Left renal cortex interstitium (tissue), 4 donors: ENCODE data around the gene NTN5. TPM values are rescaled to one million over a fixed set of nuclear protein-coding genes. Genes with fewer than 3 reads are reported as not detected.
"Not testable (repeated sequence)": the region's sequence is repeated elsewhere in the genome, so short reads cannot be mapped to it uniquely, and the experiment has no call there.

ENCODE experiments used
- DNase-seq, 4 donors: peaks; one replicate each; pipeline ENCODE4 v3.0.0-alpha.2; 2013; ENCODE audit warnings: low read depth in 4 of 4, low spot score in 2 of 4, missing footprints in 1 of 4
- polyA plus RNA-seq, 4 donors: library from polyadenylated mRNA; unstranded; fragments of 120-200 nt; gene quantifications; one replicate each; pipeline ENCODE4 v1.2.1, GENCODE V29; 2013; ENCODE audit not compliant: insufficient read length in 4 of 4

NTN5 gene
- polyA plus RNA-seq, 4 donors: 0.45 to 2.1 (median 1.6) TPM

DNA sequence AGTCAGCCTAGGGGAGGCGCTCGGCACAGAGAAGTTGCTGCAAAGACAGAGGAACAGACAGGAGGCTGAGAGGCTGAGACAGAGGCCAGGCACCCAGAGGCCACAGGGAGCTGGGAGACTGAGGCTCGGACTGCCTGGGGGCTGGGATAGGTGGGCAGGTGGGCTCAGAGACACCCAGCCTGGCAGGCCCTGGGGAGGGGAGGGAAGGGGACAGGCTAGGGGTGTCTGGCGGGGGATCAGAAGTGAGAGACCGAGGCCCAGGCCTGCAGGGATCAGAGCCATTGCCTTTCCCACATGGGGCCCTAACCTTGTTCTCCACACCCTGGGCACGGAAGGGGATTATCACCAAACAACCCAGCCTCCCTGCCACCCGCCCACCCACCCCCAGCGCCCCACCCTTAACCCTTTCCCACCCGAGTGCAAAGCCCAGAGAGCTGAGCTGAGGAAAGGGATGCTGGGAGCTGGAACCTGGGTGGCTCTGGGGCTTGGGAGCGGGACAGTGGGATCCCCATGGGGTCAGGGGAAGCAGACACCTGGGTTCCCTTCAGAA lies 1.3 kb downstream of the NTN5 start:
- DNase-seq: no peak

DNA sequence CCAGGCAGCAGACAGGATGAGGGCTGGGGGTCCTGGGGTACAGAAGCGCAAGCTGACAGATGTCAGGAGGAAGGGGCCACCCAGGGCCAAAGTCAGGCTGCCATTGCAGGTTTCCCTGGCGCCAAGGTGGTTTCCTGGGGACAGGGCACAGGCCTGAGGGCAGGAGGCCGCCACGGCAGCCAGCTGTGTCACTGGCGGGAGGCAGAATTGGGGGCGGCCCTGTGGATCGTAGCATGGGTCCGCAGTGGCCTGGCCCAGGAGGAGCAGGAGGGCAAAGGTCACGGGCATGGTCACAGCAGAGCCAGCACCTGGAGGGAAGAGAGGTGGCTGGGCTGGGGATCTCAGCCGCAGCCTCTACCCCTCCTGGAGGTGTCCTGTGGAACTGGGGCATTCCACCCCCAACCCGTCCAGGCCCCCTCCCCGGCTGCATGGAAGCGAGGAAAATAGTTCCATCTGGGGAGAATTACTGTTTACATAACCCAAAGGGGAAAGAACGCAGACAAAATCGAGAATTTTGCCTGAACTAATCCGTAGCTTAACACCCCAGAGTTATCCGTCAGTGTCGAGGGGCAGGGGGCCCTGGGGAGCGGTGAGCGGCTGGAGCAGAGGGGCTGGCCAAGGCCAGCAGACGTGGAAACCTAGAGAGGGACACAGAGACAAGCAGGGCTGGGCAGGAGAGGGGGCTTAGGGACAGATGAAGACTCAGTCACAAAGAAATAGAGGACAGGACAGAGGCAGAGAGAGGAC lies 1.9 kb downstream of the NTN5 start:
- DNase-seq: no peak

DNA sequence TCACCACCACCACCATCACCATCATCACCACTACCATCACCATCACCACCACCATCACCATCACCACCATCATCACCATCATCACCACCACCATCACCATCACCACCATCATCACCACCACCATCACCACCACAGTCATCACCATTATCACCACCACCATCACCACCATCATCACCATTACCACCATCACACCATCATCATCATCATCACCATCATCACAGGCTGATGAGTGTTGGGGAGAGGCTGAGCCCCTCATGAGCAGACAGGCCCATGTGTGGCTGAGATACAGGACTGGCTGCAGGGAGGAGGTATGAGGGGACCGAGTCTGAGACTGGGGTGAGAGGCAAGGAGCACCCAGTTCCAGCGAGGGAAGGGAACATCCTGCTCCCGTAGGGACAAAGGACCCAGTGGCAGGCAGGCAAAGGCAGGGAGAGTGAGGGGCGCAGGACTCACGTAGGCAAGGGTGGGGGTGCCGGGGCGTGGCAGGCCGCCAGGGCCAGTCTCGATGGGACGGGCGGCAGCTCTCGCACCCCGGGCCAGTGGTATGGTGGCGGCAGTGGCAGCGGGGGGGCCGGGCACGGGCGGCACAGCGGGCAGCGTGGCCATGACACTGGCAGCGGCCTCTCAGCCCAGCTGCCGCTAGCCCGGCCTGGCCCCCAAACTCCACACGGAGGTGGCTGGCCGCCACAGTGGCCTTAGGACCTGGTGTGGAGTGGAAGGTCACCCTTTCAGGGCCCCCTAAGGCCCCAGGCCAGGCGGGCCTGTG lies 2.7 kb downstream of the NTN5 start:
- no peak for DNase-seq

DNA sequence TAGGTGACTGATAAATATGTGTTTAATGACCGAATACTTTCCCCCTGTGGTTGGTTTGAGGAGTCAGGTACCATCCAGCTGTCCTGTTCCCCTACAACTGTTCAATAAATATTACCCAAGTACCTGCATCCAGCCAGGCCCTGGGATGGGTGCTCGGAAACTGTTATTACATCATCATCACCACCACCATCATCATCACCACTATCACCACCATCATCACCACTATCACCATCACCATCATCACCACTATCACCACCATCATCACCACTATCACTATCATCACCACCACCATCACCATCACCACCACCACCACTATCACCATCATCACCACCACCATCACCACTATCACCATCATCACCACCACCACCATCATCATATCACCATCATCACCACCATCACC lies 4.1 kb downstream of the NTN5 start:
- no peak for DNase-seq

DNA sequence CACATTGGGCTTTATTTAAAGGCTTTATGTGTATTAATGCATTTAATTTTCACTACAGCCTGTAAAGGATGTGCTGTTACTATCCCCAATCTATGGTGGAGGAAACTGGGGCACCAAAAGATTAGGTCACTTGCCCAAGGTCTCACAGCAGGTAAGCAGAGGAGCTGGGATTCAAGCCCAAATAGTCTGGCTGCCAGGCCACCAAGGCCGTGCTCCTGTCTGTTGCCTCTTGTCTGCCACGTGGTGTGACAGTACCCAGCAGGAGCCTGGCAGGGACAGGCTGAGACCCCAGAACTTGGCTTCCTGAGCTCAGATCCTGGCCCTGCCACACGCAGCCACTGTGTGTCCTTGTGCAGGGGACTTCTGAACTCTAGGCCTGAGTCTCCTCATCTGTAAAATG lies 4.5 kb downstream of the NTN5 start:
- DNase-seq: no peak

DNA sequence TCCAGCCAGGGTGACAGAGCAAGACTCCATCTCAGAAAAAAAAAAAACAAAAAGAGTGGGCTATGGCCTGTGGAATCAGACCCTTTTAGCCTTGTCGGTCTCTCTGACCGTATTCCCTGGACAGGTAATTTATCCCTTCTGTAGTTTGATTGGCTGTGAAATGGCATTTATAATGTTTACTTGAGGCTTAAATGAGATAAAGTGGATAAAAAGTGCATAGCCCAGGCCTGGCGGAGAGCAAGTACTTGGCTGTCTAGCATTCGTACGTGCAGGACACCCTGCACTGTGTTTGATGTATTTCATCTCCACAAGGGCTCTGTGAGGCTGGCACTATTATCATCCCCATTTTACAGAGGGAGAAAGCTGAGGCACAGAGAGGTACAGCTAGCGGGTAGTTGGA lies 7.0 kb downstream of the NTN5 start:
- no peak for DNase-seq

DNA sequence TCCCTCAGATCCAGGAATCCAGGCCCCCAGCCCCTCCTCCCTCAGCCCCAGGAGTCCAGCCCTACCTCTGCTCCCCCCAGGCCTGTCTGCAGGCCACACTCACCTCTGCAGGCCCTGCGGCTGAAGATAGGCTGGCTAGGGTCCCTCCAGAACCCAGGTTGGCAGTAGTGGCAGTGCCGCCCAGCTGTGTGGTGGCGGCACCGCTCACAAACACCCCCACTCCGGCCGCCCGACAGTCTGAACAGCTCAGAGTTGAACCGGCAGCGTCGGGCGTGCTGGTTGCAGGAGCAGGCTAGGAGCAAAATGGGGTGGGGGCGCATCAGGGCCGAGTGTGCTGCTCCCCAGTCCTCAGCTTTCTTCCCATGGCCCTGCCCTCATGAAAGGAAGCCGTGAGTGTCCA lies 8.3 kb downstream of the NTN5 start:
- no peak for DNase-seq

DNA sequence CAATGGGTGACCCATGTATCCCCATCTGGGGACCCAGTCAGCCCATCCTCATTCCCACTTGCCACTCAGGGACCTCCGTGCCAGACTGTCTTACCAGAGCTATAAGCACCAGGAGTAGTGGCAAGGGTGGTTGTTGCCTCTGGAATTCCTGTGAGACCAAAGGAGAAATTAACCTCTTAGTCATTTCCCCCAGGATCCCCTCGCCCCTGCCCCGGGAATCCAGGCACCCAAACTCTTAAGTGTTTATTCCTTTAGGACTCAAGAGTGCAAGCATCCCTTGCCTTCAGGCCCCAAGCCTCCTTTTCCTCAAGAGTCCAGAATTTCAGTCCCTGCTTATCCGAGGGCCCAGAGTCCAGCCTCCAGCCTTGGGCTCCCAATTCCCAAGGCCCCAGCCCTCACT lies 9.2 kb downstream of the NTN5 start:
- DNase-seq: no peak

DNA sequence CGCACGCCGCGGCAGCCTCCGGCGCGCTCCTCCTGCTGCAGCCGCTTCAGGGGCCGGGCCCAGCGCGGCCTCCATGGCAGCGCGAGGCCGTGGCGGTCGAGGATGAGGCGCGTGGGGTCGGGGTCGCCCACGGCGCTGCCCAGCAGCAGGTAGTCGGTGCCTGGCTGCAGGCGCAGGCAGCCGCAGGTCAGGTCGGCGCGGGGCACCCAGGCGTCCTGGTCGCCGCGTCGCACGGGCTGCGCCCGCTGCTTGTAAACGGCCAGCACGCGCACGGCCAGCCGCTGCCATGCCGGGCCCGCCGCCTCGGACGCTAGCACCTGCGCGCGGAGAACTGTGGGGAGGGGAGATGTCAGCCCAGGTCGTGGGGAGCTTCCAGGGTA lies 11.1 kb downstream of the NTN5 start:
- DNase-seq: no peak

DNA sequence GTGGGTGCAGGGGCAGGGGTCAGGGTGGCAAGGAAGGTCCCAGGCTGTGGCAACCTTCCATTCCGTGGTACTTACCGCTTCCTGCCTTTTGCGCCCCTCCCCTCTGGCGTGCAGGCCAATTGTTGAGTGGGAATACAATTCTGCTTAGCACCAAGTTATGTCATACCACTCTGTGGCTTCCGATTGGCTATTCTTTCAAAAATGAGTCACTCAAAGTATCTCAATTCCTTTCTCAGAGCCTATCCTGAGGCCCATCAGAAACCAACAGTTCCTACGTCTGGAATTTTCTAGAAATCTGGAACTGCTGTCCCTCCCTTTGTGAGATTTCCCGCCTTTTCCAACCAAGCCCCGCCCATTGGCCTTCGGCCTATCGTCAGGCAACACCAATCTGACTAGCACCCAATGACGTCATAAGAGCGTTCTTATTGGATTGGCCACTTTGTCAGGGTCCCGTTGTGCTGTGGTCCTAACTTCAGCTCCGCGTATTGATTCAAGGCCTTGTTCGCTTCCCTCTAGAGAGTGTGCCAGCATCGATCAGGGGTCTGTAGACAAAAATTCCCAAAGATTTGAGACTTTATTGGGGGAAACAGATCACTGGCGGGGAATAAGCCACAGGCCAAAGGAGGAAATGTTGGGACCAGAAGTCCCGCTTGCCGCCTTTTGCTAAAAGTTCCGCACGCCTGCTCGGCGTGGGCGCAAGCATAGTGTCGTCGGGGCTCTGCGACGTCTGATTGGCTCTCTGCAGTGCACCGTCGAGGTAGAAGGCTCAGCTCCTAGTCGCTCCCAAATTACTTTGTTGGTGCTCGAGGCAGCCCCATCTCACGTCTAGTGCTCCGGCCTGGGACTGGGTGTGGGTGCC lies 11.7 kb downstream of the NTN5 start:
- DNase-seq: no peak

DNA sequence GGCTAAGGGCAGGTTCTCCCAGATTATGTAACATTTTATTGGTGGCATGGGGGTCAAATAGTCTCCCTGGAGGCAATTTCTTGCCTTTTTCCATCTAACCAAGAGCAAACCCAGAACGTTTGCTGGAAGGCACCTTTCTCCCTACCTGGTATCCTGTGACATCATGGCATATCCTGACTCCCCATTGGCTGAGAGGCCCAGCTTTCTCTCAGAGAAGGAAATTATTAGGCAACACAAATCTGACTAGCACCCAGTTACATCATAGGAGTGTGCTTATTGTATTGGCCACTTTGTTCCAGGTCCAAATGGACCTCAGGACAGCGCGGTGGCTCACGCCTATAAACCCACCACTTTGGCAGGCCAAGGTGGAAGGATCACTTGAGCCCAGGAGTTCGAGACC lies 13.0 kb downstream of the NTN5 start:
- no peak for DNase-seq

DNA sequence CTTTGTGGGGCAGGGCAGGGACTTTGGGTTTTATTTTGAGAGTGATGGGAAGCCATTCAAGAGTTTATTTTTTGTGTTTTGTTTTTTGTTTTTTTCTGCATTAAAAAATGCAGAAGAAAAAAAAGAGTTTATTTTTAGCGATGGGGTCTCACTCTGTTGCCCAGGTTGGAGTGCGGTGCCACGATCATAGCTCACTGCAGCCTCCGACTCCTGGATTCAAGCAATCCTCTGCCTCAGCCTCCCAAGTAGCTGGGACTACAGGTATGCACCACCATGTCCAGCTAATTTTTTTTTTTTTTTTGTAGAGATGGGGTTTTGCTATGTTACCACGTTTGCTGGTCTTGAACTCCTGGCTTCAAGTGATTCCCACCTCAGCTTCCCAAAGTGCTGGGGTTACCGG lies 14.3 kb downstream of the NTN5 start:
- DNase-seq: no peak

DNA sequence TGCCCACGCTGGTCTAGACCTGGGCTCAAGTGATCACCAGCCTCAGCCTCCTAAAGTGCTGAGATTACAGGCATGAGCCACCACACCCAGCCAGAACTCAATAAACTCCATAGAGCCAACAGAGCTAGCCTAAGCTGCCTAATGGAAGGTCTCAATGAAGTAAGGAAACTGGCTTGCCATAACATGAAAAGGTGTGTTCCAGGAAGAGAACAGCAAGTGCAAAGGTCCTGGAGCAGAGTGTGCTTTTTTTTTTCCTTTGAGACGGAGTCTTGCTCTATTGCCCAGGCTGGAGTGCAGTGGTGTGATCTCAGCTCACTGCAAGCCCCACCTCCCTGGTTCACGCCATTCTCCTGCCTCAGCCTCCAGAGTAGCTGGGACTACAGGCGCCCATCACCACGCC lies 15.0 kb downstream of the NTN5 start:
- DNase-seq: not testable (repeated sequence)

DNA sequence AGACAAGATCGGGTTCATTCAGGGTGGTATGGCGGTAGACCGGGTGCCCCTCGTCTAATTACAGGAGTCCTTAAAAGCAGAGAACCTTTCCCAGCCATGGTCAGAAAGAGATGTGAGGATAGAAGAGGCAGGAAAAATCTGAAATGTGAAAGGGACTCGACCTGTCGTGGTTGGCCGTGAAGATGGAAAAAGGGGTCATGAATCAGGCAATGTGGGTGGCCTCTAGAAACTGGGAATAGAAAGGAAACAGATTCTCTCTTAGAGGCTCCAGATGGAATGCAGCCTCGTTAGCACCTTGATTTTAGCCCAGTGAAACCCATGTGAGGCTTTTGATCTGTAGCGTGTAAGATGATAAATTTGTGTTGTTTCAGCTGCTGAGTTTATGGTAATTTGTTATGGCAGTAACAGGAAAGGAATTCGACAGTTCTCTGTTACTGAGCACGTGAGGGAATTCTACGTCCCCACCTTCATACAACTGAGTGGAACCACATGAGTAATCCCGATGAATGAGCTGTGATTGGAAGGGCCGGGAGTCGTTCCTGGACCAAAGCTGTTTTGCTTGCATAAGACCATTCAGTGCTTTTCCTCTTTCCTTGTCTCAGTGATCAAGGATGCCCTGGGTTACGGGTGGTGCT lies 15.9 kb downstream of the NTN5 start:
- peak in 1 of 4 donors; percentile 55 for DNase-seq

DNA sequence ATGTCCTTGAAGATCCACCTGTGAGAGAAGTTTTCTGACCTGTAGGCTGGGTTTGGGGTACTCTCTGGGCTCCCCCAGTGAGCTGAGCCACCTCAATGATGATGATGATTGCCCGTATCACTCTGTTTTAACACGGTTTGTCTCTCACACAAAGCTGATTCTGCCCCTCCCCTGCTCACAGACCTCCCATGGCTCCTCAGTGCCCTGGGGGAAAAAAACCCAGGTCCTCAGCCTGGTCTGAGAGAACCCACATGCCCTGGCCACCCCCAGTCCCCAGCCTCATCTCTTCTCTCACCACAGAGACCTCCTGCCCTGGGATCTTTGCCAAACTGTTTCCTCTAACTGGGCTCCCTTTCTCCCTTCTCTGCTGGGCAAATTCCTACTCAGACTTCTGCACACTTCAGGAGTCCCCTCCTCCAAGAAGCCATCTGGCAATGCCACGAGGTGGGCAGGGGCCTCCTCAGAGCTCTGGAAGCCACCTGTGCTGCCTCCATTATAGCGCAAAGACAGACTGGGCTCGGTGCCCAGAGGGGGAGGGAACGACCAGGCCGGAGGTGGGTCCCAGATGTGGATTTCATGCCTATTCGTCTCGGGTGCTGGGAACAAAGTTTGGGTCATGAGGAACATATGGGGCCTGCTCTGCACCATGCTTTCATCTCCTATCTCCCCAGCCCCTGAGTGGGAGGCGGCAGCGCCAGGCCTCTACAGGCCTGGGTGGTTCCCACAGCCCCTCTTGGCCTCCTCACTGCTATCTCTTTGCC lies 18.3 kb downstream of the NTN5 start:
- no peak for DNase-seq

DNA sequence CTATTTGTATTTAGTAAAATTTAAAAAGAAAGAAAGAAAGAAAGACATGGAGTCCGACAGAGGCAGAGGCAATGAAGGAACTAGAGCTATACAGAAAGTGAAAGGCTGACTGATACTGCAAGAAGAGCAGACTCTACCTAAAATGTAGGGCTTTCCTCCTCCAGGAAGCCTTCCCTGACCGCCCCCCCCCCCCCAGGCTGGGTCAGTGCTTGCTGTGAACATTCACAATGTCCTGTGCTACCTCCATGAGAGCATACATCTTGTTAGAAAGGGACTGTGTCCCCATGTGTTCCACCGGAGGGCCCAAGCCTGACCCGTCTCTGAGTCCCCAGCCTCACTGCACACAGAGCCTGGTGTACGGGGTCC lies 21.2 kb downstream of the NTN5 start:
- DNase-seq: no peak

DNA sequence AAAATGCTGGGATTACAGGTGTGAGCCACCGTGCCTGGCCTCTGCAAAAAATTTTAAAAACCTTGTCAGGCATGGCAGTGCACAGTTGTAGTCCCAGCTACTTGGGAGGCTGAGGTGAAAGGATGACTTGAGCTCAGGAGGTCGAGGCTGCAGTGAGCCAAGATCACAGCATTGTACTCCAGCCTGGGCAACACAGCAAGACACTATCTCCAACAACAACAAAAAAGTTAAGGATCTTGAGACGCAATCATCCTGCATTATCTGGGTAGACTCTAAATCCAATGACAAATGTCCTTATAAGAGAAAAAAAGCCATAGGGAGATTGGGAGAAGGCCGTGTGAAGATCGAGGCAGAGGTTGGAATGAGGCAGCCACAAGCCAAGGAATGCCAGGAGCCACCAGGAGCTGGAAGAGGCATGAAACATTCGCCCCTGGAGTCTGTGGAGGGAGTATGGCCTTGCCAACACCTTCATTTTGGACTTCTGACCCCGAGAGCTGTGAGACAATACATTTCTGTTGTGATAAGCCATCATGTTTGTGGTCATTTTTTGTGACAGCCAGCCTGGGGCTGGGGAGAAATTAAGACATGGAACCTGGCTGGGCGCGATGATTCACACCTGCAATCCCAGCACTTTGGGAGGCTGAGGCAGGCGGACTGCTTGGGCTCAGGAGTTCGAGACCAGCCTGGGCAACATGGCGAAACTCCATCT lies 21.7 kb downstream of the NTN5 start:
- DNase-seq: no peak

DNA sequence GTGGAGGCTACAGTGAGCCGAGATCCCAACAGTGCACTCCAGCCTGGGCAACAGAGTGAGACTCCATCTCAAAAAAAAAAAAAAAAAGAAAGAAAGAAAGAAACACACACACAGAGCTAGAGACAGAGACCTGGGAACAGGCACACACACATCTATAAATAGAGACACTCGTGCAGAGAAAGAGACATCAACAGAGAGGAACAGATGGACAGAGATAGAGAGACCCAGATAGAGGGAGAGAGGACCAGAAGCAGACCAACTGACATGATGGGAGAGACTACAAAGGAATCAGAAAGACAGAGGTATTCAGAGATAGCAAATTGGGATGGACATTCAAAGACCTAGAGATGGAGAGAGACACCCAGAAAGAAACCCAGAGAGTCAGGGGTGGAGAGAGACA lies 24.7 kb downstream of the NTN5 start:
- no peak for DNase-seq

DNA sequence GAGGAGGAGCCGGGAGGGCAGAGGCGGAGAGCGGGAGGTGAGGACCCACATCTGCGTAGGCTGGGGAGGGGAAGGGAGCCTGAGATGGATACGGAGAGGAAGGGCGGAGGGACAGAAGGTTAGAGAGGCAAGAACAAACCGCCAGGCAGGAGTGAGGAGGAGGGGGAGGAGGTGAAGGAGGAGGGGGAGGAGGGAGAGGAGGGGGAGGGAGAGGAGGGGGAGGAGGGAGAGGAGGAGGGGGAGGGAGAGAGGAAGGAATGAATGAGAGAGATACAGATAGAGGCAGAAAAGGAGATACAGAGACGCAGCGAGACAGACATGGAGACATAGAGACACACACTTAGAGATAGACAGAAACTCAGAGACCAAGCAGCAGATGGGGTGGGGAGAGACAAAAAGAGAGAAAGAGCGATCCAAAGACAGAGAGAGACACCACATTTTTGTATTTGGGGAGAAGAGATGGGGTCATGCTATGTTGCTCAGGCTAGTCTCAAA lies 26.0 kb downstream of the NTN5 start:
- no peak for DNase-seq
